SHP77 treated with DMSO at 0.1 percent for 48 hours (cell line): Measurements from ENCODE around the gene SCFD1.
"Not testable (repeated sequence)": the region's sequence is repeated elsewhere in the genome, so short reads cannot be mapped to it uniquely, and the experiment has no call there.

Experiments
- DNase-seq: peaks from one replicate; lab custom pipeline; 2025; lab: John Stamatoyannopoulos, UW

SCFD1 gene

DNA sequence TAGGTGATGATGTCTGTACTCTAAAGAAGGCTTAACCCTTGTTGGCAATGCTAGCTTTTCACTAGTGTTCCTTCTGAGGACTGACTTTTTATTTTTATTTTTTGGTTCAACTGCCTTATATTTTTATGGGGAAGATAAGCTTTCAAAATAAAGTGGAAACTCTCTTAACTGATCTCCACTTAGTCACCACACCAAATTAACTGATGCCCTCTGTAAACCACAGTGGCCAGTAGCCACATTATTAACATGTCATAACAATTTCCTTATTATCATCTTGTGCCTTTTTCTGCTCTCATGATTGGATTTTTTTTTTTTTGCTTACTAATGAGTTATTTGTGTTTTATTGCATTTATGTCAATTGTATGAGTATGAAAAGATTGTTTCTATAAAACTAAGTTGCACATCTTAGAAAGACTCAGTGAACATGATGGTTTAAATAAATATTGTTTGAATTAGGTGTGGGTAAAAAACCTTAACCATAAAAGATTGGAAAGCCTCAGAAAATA lies 56.9 kb downstream of the SCFD1 start:
- DNase-seq: no peak

DNA sequence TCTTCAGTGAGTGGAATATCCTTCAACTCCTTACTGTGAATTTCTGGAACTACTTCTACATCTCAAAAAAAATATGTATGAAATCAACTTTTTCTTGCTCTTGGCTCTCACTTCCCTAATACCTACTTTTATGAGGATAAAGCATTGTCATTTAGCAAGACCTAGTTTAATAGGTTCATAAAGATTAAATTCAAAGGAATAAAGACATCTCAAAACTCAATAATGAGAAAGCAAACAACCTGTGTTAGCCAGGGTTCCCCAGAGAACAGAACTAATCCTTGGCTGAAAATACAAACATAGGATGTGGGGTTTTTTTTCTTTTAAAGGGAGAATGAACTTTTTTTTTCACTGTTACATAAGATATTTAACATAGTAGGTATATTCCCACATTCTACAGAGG lies 57.9 kb downstream of the SCFD1 start:
- DNase-seq: no peak

DNA sequence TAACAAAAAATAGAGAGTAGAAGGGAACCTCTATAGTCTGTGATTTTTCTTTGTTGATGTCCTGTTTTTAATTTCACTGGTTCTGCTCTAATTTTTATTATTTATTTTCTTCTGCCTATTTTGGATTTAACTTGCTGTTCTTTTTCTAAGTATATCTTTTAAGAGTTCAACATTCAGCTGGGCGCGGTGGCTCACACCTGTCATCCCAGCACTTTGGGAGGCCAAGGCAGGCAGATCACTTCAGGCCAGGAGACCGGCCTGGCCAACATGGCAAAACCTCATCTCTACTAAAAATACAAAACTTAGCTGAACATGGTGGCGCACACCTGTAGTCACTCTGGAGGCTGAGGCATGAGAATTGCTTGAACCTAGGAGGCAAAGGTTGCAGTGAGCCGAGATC lies 58.7 kb downstream of the SCFD1 start:
- DNase-seq: not testable (repeated sequence)

DNA sequence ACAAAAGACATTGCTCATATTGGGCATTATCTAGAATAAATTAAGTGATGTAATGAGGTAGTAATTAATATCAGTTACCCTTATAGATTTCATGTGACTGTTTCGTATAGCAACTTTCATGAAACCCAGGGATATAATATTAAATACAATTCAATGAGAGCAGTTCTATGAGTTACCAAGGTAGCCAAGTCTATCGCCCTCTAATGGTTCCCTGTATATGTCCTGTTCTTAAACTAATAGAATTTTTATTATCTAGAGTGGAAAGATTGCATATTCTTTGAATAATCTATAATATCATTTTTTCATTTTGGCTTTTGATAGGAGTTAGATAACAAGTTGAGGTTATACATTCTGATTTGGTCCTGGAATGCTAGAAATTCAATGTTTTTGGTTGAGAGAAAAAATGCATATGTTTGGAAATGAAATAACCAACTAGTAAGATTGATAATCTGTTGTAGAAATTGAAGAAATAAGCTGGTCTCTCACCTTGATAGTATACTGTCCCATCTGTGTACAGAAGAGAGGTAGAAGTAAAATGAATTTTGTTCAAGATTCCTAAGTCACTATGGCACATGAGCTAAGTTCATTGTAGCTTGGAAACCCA lies 59.7 kb downstream of the SCFD1 start:
- no peak for DNase-seq

DNA sequence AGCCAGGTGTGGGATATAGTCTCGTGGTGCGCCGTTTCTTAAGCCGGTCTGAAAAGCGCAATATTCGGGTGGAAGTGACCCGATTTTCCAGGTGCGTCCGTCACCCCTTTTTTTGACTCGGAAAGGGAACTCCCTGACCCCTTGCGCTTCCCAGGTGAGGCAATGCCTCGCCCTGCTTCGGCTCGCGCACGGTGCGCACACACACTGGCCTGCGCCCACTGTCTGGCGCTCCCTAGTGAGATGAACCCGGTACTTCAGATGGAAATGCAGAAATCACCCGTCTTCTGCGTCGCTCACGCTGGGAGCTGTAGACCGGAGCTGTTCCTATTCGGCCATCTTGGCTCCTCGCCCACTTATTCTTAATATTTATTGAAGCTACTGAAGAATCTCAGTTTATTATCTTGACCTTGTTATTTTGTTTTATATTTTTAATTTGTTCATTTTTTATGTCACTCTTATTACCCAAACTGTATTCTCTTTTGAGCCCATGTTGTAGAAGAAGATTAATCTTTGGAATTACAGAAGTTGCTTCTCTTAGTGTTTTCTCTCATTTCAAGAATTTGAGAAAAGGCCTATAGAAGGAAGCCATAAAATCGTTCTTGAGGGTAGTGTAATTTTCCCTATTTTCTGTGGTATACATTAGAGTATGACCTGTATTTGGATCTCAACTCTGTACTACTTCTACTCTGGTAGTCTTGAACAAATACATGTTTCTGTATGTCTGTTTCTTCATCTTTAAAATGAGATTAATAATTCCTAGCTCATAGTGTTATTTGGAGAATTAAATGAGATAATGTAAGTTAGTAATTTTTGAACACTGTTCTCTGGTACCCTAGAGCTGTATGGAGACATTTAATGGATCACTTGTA lies 68.6 kb downstream of the SCFD1 start:
- not testable (repeated sequence) for DNase-seq

DNA sequence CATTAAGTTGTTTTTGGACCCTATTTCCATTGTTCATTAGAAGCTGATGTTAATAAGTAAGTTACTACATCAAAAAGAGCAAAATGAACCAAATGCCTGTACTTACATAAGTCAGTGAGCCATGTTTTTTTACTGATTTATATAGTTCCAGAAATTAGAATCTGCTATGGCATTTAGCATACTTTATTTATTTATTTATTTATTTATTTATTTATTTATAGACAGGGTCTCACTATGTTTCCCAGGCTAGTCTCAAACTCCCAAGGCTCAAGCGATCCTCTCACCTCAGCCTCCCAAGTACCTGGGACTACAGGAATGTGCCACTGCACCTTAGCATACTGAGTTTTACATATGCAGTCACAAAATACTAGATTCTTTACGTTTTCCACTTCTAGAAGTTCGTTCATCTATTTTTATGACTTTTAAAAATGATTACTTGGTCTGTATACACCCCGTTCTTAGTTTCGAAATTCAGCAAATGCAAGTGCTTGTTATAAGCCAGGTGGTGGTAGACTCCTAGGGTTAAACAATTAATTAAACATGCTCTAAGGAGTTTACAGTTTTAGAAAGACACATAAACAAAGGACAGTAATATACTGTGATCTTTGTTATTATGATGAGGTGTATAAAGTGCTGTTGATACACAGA lies 69.8 kb downstream of the SCFD1 start:
- no peak for DNase-seq

DNA sequence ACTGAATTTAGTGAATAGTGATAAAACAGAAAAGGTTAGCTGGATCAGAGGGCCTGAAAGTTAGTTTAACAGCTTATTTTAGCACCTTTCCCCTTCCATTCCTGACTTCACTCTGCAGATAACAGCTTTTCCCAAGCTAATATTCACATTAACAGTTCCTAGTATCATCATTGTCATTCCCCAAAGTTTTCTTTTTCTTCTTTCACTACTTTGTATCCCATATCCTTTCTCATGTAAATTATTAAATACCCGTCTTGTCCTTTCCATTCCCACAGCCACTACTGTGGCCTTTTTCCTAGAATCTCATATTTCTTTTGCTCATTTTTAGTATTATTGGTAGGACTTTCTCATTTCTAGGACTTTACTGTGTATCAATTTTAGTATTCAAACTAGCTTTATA lies 70.5 kb downstream of the SCFD1 start:
- DNase-seq: no peak

DNA sequence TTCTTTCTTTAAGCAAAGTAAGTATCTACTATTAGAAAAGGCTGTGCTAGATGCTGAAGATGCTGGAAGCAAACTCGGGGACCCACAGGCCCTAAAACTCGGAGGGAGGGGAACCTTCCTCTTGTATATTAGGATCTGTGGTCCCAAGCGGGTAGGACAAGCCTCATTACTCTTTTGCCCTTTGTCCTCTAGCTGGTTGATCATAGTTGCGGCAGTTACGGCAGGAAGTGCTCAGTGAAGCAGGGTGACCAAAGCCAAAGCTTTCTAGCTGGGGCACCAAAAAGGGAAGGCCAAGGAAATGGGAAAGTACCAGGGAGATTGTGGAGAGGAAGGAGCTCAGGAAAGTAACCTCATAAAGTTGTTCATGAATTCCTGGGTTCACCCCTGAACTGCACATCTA lies 76.3 kb downstream of the SCFD1 start:
- DNase-seq: no peak

DNA sequence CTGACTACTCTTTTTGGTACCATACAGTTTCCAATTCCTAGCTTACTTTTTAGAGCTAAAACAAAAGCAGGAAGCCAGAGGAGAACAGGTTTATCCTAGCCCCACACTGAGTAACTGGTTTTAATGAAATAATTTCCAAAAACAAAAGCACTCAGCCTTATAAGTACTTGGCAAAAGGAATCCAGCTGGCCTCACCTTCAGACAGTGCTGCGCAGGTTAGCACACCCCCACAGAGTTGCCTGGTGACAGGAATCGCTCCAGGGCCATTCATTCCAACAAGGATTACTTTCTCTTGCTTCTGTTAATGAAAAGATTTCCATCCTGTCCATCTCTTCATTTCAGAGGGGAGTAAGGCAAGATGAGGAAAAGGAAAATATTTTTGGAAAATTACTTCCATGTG lies 84.6 kb downstream of the SCFD1 start:
- DNase-seq: no peak

DNA sequence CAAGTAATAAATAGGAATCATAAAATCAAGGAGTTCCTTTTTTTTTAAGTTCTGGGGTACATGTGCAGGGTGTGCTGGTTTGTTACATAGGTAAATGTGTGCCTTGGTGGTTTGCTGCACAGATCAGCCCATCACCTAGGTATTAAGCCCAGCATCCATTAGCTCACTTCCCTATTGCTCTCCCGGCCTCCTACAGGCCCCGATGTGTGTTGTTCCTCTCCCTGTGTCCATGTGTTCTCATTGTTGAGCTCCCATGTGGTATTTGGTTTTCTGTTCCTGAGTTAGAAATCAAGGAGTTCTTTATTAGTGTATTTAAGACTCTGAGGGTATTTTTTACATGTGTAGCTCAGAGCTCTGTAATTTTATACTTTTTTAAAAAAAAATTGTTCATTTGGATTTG lies 86.0 kb downstream of the SCFD1 start:
- DNase-seq: no peak

DNA sequence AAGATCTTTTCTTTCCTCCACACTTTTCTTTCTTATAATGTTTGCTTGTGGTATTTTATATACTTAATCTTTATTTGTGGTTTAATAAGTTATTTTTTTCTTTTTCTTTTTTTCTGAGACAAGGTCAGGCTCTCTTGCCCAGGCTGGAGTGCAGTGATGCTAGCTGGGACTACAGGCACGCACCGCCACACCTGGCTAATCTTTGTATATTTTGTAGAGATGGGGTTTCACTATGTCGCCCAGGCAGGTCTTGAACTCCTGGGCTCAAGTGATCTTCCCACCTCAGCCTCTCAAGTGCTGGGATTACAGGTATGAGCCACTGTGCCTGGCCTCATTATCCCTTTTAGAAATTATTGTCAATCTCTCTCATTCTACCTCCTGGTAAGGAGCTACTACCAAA lies 87.1 kb downstream of the SCFD1 start:
- DNase-seq: no peak

DNA sequence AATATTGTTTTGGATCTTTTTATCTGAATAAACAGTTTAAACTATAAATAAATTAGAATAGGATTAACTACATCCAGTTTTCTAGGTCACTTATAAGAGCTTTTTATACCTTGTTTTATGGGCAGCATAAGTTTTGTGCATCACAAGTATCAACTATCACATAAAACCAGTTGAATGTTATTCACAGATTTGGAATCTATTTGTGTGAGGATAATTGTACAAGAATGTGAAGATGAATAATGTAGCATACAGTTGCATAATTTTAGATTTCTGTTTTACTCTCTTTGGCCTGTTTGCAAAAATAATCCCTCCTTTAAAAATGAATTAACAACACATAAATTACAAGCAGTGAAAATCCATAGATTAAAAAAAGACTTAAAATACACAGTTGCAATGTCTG lies 88.8 kb downstream of the SCFD1 start:
- DNase-seq: no peak

DNA sequence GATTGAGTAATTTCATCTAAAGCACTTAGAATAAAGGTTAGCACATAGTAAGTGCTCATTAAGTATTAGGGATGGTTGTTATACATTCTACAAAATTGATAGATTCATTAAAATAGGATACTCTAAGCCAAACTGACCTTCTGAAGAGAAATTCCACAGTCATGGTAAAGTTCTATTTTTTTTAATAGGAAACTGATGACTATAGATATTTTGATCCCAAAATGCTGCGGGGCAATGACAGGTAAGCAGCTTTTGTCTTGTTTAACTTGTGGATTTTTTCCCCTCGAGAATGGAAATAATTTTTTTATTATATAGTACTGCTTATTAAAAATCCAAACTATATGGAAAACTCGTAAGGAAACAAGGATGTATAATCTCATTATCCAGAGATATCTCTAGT lies 97.0 kb downstream of the SCFD1 start:
- DNase-seq: no peak

DNA sequence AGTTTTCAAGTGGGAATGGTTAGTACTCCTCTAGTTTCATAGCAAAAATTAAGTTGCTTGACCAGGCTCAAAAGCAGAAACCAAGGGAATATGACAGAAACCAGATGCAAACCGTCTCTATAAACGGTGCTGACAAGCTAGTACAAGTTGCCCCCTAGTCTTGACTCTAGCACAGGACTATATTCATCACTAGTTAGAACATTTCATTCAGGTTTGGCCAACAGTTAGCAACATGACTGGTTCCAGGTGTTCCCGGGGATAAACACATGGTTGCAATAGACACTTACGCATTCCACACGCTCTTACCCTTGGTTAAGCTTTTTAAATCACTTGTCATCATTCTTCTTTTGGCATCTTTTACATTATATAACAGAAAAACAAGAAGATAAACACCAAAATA lies 103.6 kb downstream of the SCFD1 start:
- no peak for DNase-seq

DNA sequence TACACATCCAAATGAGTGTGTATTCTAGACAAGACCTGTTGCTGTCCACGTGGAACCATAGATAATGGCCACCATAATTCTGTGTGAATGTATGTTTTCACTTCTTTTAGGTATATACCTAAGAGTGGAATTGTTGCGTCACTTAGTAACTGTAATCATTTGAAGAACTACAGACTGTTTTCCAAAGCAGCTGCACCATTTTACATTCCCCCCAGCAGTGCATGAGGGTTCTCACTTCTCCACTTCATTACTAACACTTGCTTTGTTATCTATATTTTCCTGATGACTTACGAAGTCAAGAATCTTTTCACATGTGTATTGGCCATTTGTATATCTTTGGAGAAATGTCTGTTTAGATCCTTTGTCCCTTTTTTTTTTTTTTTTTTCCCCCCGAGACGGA lies 106.4 kb downstream of the SCFD1 start:
- no peak for DNase-seq

DNA sequence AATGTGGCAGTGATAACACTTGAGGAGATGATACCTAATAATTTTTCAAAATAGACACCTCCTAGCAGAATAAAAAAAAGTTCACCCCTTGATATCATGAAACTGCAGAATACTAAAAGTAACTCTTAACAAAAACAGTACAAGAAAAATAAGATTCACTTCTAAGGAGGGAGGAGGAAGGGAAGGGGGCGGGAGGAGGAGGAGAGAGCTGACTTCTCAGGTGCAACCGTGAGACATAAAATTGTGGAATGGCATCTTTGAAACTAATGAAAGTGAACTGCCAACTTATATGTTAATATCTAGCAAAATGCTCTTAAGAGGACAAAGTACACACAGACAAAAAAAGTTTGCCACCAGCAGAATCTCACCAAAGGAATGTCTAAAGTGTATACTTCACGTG lies 115.8 kb downstream of the SCFD1 start:
- DNase-seq: no peak

DNA sequence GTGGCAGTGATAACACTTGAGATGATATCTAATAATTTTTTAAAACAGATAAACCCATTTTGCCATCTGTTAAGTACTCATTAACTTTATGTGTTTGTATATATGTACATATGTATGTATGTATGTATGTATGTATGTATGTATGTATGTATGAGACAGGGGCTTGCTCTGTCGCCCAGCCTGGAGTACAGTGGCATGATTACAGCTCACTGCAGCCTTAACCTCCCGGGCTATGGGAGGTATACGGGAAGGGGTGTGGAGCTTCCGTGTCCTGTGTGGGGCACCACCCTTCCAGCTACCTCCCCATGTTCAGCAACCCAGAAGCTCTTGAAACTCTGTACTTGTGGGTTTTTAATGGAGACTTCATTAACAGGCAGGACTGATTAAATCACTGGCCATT lies 116.9 kb downstream of the SCFD1 start:
- DNase-seq: no peak

DNA sequence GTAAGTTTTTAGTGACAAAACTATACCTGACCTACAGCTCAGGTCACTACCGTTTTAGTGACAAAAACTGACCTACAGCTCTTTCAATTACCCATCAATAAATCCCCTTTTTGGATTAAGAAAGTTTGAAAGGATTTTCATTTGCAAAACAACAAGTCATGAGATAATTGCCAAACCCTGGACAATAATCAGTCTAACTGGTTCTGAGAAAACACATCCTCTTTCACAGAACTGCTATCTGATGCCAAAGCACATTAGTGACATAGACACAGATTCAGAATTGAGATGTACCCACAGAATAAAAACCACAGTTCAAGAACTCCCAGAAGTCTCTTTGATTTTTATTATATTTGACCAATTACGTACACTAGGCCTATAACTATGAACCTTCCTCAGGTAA lies 126.2 kb downstream of the SCFD1 start:
- DNase-seq: no peak

DNA sequence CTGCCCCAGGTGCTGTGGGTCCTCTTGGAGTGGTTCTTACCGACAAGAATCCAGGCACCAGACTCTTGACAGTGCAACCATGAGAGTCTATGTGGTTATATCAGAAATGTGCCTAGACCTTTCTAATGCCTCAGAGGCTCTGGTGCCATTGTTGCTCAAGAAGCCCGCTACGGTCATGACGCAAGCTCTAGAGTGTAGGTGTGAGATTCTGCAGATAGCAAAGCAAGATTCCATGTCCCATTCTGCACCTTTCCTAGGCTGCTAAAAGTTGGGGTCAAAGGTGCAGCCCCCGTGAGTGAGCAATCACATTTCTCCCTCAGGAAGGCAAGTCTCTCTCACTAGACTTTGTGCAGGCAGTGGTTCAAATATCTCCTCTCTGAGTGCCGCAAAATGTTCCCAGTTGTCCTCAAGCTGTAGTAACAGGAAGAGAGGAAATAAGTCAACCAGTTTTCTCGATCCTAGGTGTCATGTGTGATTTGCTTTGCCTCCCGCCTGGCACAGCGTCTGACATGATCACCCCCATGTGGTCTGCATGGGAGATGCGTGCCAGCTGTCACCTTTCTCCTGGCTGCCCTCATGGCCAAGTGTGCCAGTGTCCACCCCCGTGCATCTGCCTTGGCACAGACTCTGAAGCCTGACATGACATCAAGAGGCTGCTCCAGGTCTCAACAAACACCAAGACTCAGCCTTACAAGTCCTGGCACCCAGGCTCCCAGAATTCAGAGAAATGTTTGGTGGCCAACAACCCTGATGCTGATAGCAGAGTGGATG lies 129.7 kb downstream of the SCFD1 start:
- DNase-seq: no peak

DNA sequence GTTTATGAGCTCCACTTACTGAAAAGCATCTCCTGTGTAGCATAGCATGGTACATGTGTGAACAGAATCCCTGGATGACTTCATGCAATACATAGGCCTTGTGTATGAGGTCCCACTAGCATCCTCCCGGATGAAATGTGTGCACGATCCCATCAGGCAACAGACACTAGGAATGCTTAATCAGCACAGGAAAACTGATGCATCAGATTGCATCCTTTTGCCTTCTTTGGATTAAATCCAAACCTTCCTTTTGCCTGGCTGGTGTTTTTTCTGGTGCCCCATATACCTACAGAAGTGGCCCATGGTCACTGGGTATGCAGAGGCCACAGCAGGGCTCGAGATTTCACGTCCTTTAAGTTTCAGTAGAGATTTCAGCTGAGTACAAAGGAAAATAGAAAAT lies 131.3 kb downstream of the SCFD1 start:
- DNase-seq: no peak

DNA sequence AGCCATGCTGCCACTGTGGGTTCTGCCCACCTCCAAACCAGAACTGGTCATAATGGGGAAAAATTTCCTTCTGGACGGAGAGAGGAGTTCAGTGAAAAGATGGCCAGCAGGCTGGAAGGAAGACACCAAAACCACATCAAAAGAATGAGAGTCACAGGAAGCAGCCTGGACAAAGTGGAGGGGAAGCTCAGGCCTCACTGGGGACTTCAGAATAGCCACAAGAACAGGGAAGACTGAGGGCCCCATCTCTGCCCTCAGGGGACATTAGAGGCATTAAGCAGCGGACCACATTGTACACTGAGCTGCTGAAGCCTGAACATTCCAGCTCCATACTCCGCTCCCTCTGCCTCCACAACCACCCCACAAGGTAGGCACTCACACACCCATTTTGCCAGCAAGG lies 132.7 kb downstream of the SCFD1 start:
- no peak for DNase-seq

DNA sequence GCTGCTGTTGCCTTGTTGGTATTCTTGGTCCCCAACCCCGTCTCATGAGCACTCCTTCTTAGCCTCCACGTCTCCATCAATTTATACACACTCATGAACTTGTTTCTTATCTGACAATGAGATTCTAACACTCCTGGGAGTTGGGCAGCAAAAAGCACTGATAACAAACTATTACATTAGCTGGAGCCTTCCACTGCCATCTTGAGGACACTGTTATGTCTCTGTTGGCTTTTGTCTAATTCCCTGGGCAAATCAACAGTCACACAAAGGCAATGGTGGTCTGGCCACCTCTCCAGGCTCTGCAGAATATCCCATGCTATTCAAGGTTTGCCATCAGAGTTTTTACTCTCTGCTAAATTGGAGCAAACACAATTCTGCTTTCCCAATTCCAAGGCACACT lies 134.5 kb downstream of the SCFD1 start:
- DNase-seq: no peak
